Inferior parietal cortex (tissue), 1 donor: ENCODE data around the gene WDR90.
A peak's percentile ranks its signal among the peaks of the same experiment; 100 is the strongest.

Source experiments
- DNase-seq: peaks from one replicate; pipeline ENCODE4 v3.0.0-alpha.2; 2016; ENCODE audit errors: extremely low spot score

Gene WDR90

DNA sequence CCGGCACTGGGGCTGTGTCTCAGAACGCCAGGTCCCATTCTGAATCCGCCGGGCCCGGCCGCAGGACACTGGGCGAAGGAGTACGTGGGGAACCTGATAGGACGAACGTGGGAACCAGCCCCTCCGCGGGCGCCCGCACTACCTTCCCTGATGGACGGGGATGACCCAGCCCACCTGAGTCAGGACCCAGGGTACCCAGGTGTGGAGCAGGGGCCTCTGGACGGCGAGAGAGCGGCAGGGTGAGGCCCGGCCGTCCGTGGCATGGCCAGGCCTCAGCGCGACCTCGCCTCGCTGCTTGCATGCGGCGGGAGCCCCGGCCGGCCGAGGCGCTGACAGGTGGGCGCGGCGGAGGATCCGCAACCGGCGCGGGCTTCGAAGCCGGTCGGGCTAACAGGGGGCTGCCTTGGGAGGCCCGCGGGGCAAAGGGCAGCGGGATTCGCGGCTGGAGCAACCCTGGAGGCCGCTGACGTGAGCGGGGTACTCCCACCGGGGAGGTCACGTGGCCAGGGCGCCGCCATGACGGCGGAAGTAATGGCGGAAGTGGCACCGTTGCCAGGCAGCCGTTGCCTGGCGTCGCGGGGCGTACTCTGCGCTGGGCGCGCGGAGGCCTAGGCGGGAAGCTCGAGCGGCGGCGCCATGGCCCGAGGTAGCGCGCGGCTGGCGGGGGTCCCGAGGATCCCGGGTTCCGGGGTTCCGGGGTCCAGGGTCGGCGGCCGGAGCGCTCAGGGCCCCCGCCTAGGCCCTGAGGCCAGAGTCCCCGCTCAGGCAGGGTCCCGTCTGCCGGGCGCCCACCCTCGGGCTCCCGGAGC is at the start of gene WDR90:
TSS of gene WDR90 (plus strand) at position 585 of the 809 bp plus-strand sequence. CDS start at position 637, 52 bp downstream.
- DNase-seq: peak; percentile 94

DNA sequence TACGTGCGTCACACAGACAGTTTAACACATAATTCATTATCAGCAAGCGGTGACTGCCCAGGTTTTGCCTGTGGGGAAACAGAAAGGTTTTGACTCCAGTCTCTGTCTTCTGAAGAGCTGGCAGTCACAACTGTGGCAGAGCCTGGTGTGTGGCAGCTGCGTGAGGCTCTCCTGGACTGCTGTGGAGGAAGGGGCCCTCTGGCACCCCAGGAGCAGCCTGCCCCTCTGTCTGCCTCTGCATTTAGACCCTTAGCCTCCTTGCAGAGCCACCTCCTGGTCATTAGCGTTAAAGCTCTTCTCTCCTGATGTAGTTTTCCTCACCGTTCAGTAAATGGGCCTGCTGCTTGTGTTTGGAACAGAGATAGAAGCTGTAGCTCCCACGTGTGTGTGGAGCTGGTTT is 48.4 kb upstream of the WDR90 start:
- DNase-seq: no peak

GRCh38 chr16:603933-604332 is 45.2 kb upstream of the WDR90 start:
- no peak for DNase-seq

DNA sequence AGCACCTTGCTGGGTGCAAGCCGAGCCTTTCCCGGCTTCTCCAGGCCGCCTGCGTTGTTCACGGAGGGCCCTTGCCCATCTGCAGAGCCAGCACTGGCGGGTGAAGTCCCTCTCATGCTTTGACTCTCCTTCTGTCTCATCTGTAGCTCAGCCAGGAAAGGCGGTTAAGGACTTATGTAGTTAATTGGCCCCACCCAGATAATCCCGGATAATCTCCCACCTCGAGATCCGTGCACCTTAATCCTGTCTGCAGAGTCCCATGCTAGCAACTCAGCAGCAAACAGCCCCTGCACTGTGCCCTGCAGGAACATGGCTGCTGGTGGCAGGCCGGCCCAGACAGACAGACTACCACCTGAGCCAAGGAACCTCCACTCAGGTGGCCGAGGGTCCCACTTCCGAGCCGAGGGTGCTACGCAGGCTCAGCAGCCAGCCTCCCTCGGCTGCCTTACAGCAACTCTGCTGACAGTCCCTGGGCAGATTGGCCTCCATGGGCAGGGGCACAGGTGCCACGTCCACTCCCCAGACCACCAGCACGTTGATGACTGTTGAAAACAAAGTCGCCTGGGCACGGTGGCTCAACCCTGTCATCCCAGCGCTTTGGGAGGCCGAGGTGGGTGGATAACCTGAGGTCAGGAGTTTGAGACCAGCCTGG is 42.4 kb upstream of the WDR90 start:
- DNase-seq: no peak

DNA sequence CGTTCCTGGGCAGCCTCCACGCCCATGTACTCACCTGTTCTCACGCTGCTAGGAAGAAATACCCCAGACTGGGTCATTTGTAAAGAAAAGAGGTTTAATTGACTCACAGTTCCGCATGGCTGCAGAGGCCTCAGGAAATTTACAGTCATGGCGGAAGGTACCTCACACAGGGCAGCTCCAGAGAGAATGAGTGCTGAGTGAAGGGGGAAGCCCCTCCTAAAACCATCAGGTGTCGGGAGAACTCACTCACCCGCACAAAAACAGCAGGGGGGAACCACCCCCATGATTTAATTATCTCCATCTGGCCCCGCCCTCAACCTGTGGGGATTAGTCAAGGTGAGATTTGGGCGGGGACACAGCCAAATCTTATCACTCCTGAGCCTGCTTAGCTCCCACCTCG is 41.1 kb upstream of the WDR90 start:
- no peak for DNase-seq

GRCh38 chr16:609316-609715 is 39.8 kb upstream of the WDR90 start:
- DNase-seq: no peak

DNA sequence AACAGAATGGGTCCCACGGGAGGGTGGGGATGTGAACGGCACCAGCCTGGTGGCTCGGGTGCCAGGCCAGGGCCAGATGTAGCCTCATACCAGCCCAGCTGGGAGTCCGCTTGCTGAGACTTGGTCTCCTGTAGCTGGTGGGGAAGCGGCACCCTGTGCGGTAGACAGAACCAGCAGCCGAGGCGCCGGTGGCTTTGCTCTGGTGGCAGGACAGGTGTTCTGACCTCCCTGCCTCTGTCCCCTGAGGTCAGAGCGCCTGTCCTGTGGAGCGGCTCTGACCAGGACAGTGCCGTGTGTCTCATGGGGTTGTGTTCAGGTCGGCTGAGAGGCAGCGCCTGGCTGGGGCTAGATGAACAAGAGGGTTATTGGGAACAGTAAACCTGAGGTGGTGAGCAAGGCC is 39.2 kb upstream of the WDR90 start:
- no peak for DNase-seq

DNA sequence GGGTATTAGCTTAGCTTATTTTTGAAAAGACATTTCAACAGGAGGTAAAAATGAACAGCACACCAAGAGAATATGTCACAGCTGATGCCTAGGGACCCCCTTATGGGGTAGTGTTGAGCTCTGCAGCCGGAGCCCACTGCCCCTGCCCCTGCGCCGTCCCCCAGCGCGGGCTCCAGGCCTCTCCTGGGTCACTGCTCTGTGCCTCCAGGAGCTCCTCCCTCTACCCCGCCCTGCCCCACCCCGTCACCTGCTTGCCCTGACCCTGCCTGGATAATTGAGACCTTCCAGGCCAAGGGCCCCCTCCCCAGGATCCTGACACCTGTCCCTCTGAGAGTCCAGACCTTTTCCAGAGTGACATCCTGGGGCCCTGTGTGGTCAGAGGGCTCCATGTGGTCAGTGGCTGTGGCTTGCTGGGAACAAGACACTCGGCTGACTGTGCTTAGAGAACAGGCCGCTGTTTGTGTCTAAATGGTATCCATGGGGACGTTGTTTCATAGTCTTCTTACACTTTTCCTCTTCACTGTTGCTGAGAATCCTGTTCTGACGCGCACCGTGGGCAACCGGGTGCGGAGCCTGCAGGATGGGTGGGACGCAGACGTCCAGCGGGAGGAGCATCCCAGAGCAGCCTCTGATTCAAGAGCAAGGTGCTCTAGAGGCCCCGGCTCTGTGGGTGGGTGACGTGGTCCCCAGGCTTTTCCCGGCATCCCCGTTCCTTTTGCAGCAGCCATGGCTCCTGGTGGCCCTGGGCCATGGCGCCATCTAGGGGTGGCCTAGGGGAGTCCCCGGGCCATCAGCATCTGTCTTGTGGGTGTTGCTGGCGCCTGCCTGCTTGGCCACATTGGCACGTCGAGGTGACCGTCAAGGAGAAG is 38.4 kb upstream of the WDR90 start:
- DNase-seq: peak; percentile 64

DNA sequence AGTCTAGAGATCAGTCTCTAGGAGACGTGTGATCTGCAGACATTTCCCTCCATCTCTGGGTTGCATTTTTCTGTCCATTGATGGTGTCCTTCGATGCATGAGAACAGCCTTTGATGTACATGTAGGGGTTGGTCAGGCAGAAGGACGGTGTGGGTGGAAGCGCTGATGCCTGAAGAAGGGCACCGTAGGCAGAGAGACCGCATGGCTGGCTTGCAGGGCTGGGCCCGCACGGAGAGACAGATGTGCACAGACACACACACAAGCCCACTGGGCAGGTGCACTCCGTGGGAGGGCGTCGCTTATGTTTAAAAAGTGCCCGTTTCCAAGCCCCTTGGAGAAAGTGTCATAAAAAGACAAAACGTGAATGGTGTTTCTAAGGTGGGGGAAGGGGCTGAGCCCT is 34.0 kb upstream of the WDR90 start:
- DNase-seq: no peak

- DNase-seq: no peak
These were observed 32.2 kb upstream of the WDR90 start for GRCh38 chr16:616733-617586.

- DNase-seq: no peak
These were observed 31.3 kb upstream of the WDR90 start for GRCh38 chr16:617855-618254.

DNA sequence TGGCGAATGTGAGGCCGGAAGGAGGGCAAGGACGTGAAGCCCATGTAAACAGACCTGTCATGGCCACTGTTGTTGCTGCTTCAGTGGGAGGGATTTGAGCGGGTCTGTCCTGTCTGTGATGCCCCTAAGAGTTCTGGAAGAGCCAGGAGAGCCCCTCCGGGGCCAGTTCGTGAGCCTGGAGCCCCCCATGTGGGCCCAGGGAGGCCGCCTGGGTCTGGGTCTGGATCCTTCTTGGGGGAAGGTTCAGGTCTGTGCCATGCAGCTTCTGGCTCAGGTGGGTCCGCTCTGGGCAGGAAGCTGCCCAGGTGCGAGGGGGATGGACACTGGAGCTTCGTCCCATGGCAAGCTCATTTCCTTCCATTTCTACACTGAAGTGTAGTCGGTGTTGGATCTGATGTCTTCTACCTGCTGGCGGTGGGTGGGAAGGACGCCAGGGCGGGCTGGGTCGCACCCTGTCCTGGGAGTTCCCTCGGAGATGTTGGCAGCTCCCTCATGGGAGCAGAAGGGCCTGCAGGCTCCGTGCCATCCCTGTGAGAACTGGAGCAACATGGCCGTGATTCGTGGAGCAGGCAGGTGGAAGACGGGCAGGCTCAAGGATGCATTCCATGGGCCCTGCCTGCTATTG is 29.6 kb upstream of the WDR90 start:
- no peak for DNase-seq

DNA sequence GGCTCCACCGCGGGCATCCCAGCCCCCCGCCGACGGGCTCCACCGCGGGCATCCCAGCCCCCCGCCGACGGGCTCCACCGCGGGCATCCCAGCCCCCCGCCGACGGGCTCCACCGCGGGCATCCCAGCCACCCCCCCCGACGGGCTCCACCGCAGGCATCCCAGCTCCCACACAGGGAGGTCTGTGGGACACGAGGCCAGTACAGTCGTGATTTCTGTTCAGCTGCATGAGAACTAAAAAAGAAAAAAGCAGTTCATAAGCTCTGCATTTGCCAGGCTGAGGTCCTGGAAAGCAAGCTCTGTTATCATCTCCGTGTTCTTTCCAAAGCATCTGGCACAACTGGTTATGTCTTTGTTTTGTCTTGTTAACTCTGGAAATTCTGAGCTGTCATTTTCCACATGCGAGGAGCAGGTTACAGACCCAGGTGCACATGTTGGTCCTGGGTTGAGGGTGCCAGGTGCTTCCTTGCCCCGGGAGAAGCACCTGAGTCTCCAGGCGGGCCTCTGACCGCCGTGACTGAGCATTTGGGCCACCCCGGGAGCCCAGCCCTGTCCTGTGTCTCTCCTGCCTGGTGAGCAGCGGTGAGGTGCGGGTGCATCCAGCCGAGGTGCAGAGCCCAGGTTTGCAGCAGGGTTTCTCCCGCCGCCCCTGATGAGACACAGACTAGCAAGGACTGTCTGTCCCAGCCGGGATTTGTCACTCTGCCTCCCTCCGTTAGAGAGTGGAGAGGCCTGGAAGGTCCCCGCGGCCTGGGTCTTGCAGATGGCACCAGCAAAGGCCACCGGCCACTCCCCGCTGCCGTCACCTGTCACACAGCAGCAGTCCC is 28.3 kb upstream of the WDR90 start:
- DNase-seq: no peak

- no peak for DNase-seq
These were observed 27.5 kb upstream of the WDR90 start for GRCh38 chr16:621526-622105.

GRCh38 chr16:622920-623280 is 26.3 kb upstream of the WDR90 start:
- no peak for DNase-seq

GRCh38 chr16:624526-625070 is 24.6 kb upstream of the WDR90 start:
- no peak for DNase-seq

DNA sequence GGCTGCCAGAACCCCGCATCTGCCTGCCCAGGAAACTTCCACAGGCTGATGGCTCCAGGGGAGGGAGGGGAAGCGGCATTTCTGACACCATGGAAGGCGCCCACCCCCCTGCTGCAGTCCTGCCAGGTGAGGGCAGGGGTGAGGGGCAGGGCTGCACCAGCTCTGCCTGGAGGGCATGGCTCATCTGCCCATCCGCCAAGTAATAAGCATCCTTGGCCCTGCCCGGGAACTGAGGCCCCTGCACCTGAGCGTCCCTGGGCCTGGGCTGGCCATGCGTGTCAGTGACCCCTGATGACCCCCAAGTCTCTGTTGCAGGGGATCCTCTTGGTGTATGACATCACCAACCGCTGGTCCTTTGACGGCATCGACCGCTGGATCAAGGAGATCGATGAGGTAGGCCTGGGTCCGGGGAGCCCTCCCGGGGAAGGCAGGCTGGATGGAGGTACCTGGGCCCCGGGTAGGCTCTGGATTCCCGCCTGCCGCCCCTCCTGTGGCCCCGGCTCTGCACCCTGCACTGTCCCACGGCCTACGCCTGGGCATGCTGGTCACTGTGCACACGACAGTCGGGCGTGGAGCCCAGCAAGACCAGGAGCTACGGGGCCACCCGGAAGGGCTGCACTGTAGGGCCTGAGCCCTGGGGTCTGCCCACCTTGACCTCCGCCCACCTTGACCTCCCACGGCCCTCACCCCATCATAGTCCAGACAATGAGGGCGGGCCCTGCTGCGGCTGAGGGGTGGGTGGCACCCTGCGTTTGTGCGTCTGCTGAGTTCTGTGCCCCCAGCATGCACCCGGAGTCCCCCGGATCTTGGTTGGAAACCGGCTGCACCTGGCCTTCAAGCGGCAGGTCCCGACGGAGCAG is 23.8 kb upstream of the WDR90 start:
- no peak for DNase-seq

- no peak for DNase-seq
These were observed 23.0 kb upstream of the WDR90 start for GRCh38 chr16:625977-626765.
